ENCODE results near the gene DCK.

DCK gene

DNA sequence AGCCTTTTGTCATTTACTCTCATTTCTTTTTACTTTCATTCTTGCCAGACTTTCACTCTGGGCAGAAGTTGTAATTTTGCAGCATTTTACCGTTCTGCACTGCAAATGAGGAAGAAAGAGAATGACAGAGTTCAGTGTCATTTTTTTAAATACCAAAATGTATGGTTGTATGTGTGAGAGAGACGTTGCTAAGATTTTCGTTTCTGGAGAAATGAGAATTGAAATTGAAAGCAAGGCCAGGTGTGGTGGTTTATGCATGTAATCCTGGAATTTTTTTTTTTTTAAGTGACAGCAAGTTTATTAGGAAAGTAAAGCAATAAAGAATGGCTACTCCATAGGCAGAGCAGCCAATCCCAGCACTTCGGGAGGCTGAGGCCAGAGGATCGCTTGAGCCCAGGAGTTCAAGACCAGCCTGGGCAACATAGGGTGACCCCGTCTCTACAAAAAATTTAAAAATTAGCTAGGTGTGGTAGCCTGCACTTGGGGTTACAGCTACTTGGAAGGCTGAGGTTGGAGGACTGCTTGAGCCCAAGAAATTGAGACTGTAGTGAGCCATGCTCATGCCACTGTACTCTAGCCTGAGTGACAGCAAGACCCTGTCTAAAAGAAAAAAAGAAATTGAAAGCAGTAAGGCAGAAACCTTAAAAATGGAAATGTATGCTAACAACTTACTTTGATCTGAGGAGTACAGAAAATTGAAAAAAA lies 12.9 kb downstream of the DCK start:
- no peak overlapping the region for H2AFZ ChIP-seq (ENCODE audit: low read depth)
- H3K27ac ChIP-seq, result peak overlapping the region; percentile 55
- H3K27me3 ChIP-seq (ENCODE audit: insufficient read depth, low read depth), result no peaks in the 10 kb centered on the region
- H3K4me1 ChIP-seq (ENCODE audit: low read depth, poor library complexity, severe bottlenecking), result peaks cover 71% of the 10 kb centered on the region
- no peaks in the 10 kb centered on the region for H4K20me1 ChIP-seq (ENCODE audit: insufficient read depth)
- peak overlapping the region; percentile 71 for H3K4me2 ChIP-seq
- H3K36me3 ChIP-seq (ENCODE audit: insufficient read depth), result no peaks in the 10 kb centered on the region
- no peak overlapping the region for H3K4me3 ChIP-seq (IDR thresholded peaks at IDR 0.05; ENCODE audit: insufficient read depth, low read depth, low read length)
- no peak for TF ChIP-seq CTCF (conservative IDR thresholded peaks at IDR 0.05; ENCODE audit: low read depth, low read length)
- peaks cover 47% of the 10 kb centered on the region for H3K79me2 ChIP-seq (ENCODE audit: insufficient read depth, low read depth)
- H3K9ac ChIP-seq, result peak overlapping the region; percentile 19; the same call in 1 of the 2 replicates

GRCh38 chr4:71008196-71008595 lies 14.7 kb downstream of the DCK start:
- Histone ChIP-seq H3K79me2 (ENCODE audit: insufficient read depth, low read depth) (peaks cover 29% of the 10 kb centered on the region; the same call in 1 of the 2 replicates), H2AFZ (ENCODE audit: low read depth) (no peak overlapping the region), H3K36me3 (ENCODE audit: insufficient read depth) (no peaks in the 10 kb centered on the region), H3K4me2 (no peak overlapping the region), H3K4me1 (ENCODE audit: low read depth, poor library complexity, severe bottlenecking) (peaks cover 56% of the 10 kb centered on the region), H4K20me1 (ENCODE audit: insufficient read depth) (no peaks in the 10 kb centered on the region), H3K27ac (no peak overlapping the region), H3K9ac (no peak overlapping the region), H3K27me3 (ENCODE audit: insufficient read depth, low read depth) (no peaks in the 10 kb centered on the region), H3K4me3 (IDR thresholded peaks at IDR 0.05; ENCODE audit: insufficient read depth, low read depth, low read length) (no peak overlapping the region)
- TF ChIP-seq CTCF (conservative IDR thresholded peaks at IDR 0.05; ENCODE audit: low read depth, low read length), result no peak

GRCh38 chr4:71009086-71009485 lies 15.6 kb downstream of the DCK start:
- Histone ChIP-seq H3K27me3 (ENCODE audit: insufficient read depth, low read depth) (no peaks in the 10 kb centered on the region), H3K9ac (no peak overlapping the region), H3K4me3 (IDR thresholded peaks at IDR 0.05; ENCODE audit: insufficient read depth, low read depth, low read length) (no peak overlapping the region), H4K20me1 (ENCODE audit: insufficient read depth) (no peaks in the 10 kb centered on the region), H3K4me2 (no peak overlapping the region), H2AFZ (ENCODE audit: low read depth) (no peak overlapping the region), H3K79me2 (ENCODE audit: insufficient read depth, low read depth) (peaks cover 20% of the 10 kb centered on the region; the same call in 1 of the 2 replicates), H3K27ac (no peak overlapping the region), H3K36me3 (ENCODE audit: insufficient read depth) (no peaks in the 10 kb centered on the region), H3K4me1 (ENCODE audit: low read depth, poor library complexity, severe bottlenecking) (peaks cover 47% of the 10 kb centered on the region)
- no peak for TF ChIP-seq CTCF (conservative IDR thresholded peaks at IDR 0.05; ENCODE audit: low read depth, low read length)

DNA sequence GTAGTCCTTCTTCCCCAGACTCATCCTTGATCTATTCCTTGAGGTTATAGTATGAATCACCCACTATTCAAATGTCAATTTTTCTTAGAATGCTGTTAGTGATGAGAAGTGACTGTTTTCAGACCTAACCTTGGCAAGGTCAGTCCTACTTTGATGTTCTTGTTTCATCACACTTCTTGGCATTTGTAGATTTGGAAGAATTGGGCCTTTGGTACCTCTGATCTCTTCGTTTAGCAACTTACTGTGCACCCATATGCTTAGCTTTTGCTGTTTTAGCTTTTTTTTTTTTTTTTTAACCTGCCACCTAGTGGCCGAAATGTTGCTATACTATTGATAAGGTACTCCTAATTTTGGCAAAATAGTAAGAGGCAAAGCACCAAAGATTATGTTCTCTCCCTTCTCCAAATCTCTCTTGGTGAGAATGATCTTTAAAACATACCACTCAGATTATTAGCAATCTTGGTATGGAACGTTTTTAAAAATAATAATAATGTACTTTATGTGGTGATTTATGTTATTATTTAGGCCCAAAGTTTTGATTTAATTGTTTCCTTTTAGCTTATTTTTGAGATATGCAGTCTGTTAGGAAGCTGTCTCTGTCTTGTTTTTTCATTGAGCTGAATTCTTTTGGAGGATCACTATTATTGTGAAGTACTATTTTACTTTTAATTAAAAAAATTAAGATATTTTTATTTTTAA lies 16.6 kb downstream of the DCK start:
- Histone ChIP-seq H3K36me3 (ENCODE audit: insufficient read depth) (no peaks in the 10 kb centered on the region), H2AFZ (ENCODE audit: low read depth) (no peak overlapping the region), H3K9ac (no peak overlapping the region), H4K20me1 (ENCODE audit: insufficient read depth) (no peaks in the 10 kb centered on the region), H3K4me3 (IDR thresholded peaks at IDR 0.05; ENCODE audit: insufficient read depth, low read depth, low read length) (no peak overlapping the region), H3K27ac (no peak overlapping the region), H3K79me2 (ENCODE audit: insufficient read depth, low read depth) (peaks cover 17% of the 10 kb centered on the region; the same call in 1 of the 2 replicates), H3K4me2 (no peak overlapping the region), H3K27me3 (ENCODE audit: insufficient read depth, low read depth) (no peaks in the 10 kb centered on the region), H3K4me1 (ENCODE audit: low read depth, poor library complexity, severe bottlenecking) (peaks cover 39% of the 10 kb centered on the region)
- TF ChIP-seq CTCF (conservative IDR thresholded peaks at IDR 0.05; ENCODE audit: low read depth, low read length), result peak; percentile 97

Measured in KMS-11 (cell line).